Astrocyte (in vitro differentiated cells and primary cell): ENCODE data around the gene RBPJL. TPM values are rescaled to one million over a fixed set of nuclear protein-coding genes. Genes with fewer than 3 reads are reported as not detected.
A peak's percentile ranks its signal among the peaks of the same experiment; 100 is the strongest.

Experiments
- DNase-seq: peaks from one replicate; pipeline ENCODE4 v3.0.0-alpha.2; 2010; ENCODE audit warnings: low read depth
- FAIRE-seq: peaks from 2 replicates; lab custom pipeline; 2011; peaks lifted over from hg19 to GRCh38; lab: Jason Lieb, UNC
- H2AFZ ChIP-seq: 2 replicates; pipeline ENCODE4 v1.6.0; 2012; ENCODE audit warnings: low read depth, low read length, inconsistent platforms
- H3K27ac ChIP-seq: 2 replicates; pipeline ENCODE4 v1.5.1; 2011; ENCODE audit warnings: low read depth, low read length, inconsistent platforms
- H3K27me3 ChIP-seq: 2 replicates; pipeline ENCODE4 v1.6.0; 2011; ENCODE audit warnings: low read length, inconsistent platforms; ENCODE audit not compliant: insufficient read depth
- H3K36me3 ChIP-seq: 2 replicates; pipeline ENCODE4 v1.5.1; 2011; ENCODE audit warnings: low read length, inconsistent platforms; ENCODE audit not compliant: insufficient read depth
- H3K4me1 ChIP-seq: 2 replicates; pipeline ENCODE4 v1.5.1; 2011; ENCODE audit warnings: low read length, inconsistent platforms; ENCODE audit not compliant: insufficient read depth
- H3K4me2 ChIP-seq: 2 replicates; pipeline ENCODE4 v1.6.0; 2012; ENCODE audit warnings: low read length, inconsistent platforms
- H3K4me3 ChIP-seq: 2 replicates; pipeline ENCODE4 v1.5.1; 2011; ENCODE audit warnings: low read depth, mild to moderate bottlenecking, low read length, inconsistent platforms; ENCODE audit not compliant: insufficient read depth
- H3K79me2 ChIP-seq: 2 replicates; pipeline ENCODE4 v1.6.0; 2012; ENCODE audit warnings: mild to moderate bottlenecking, low read length, inconsistent platforms; ENCODE audit not compliant: insufficient read depth
- H3K9ac ChIP-seq: 2 replicates; pipeline ENCODE4 v1.6.0; 2012; ENCODE audit warnings: mild to moderate bottlenecking, low read length, inconsistent platforms
- H3K9me3 ChIP-seq: 2 replicates; pipeline ENCODE4 v1.5.1; 2012; ENCODE audit warnings: low read depth, mild to moderate bottlenecking, low read length, inconsistent platforms; ENCODE audit not compliant: insufficient read depth
- H4K20me1 ChIP-seq: 2 replicates; pipeline ENCODE4 v1.6.0; 2012; ENCODE audit warnings: low read length, inconsistent platforms; ENCODE audit not compliant: insufficient read depth
- H3K27ac Mint-ChIP-seq: one replicate; pipeline ENCODE4 v1.8.0; 2021; ENCODE audit warnings: mild to moderate bottlenecking, mixed read lengths; ENCODE audit not compliant: unreplicated experiment
- H3K27me3 Mint-ChIP-seq: one replicate; pipeline ENCODE4 v1.8.0; 2021; ENCODE audit warnings: low read depth, mixed read lengths; ENCODE audit not compliant: unreplicated experiment
- H3K36me3 Mint-ChIP-seq: one replicate; pipeline ENCODE4 v1.8.0; 2021; ENCODE audit warnings: low read depth, mixed read lengths; ENCODE audit not compliant: unreplicated experiment
- H3K4me1 Mint-ChIP-seq: one replicate; pipeline ENCODE4 v1.8.0; 2021; ENCODE audit warnings: low read depth, mixed read lengths; ENCODE audit not compliant: unreplicated experiment
- H3K4me3 Mint-ChIP-seq: one replicate; pipeline ENCODE4 v1.8.0; 2021; ENCODE audit warnings: mild to moderate bottlenecking, moderate library complexity, mixed read lengths; ENCODE audit not compliant: unreplicated experiment
- H3K9me3 Mint-ChIP-seq: one replicate; pipeline ENCODE4 v1.8.0; 2021; ENCODE audit warnings: mild to moderate bottlenecking, mixed read lengths; ENCODE audit not compliant: unreplicated experiment
- EZH2 ChIP-seq: IDR thresholded peaks from 2 replicates; pipeline ENCODE4 v1.6.1; 2012; ENCODE audit warnings: mild to moderate bottlenecking, low read length, inconsistent platforms; ENCODE audit not compliant: insufficient read depth
- total RNA-seq: library from RNA; stranded (reverse); gene quantifications from 2 replicates; pipeline ENCODE4 v1.2.1, GENCODE V29; 2021
- TF ChIP-seq, protein P1 (sequence below): IDR thresholded peaks from 2 replicates; pipeline ENCODE4 v1.5.1; 2011; ENCODE audit warnings: low read depth, mild to moderate bottlenecking, inconsistent platforms, low read length, moderate library complexity; ENCODE audit not compliant: insufficient read depth

Gene RBPJL
- total RNA-seq, 1 donor from 2014 or later: not detected

DNA sequence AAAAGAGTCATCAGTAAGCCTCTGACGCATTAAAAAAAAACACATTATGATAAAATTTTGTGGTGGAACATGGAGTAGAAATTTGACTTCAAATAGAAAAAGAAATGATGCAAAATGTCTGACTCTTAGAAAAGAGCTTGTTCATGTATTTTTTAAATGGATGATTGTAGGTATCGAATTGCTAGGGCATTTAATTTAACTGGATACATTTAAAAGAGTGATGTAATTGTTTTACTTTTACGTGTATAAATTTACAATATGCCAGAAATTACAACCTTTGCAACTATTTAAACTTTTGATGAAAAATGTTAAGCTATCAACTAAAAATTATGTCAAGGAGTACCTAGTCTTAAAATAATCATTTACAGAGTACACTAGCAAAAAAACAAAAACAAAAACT lies 46.1 kb downstream of the RBPJL start:
- Histone ChIP-seq H3K36me3 (no peaks in the 10 kb centered on the region), H4K20me1 (peaks cover 2% of the 10 kb centered on the region), H3K9me3 (no peaks in the 10 kb centered on the region), H3K4me3 (no peak overlapping the region), H3K4me2 (no peak overlapping the region), H2AFZ (no peak overlapping the region), H3K4me1 (peaks cover 34% of the 10 kb centered on the region), H3K27me3 (no peaks in the 10 kb centered on the region), H3K79me2 (peaks cover 4% of the 10 kb centered on the region), H3K27ac (no peak overlapping the region), H3K9ac (no peak overlapping the region)
- TF ChIP-seq, protein P1, sequence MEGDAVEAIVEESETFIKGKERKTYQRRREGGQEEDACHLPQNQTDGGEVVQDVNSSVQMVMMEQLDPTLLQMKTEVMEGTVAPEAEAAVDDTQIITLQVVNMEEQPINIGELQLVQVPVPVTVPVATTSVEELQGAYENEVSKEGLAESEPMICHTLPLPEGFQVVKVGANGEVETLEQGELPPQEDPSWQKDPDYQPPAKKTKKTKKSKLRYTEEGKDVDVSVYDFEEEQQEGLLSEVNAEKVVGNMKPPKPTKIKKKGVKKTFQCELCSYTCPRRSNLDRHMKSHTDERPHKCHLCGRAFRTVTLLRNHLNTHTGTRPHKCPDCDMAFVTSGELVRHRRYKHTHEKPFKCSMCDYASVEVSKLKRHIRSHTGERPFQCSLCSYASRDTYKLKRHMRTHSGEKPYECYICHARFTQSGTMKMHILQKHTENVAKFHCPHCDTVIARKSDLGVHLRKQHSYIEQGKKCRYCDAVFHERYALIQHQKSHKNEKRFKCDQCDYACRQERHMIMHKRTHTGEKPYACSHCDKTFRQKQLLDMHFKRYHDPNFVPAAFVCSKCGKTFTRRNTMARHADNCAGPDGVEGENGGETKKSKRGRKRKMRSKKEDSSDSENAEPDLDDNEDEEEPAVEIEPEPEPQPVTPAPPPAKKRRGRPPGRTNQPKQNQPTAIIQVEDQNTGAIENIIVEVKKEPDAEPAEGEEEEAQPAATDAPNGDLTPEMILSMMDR: no peak
- TF ChIP-seq EZH2: no peak
- H3K27ac Mint-ChIP-seq: no peak overlapping the region
- H3K9me3 Mint-ChIP-seq: no peaks in the 10 kb centered on the region
- H3K4me3 Mint-ChIP-seq: no peak overlapping the region
- H3K4me1 Mint-ChIP-seq: peaks cover 28% of the 10 kb centered on the region
- H3K36me3 Mint-ChIP-seq: no peaks in the 10 kb centered on the region
- DNase-seq (no peak), FAIRE-seq (no peak)
- H3K27me3 Mint-ChIP-seq: no peaks in the 10 kb centered on the region

DNA sequence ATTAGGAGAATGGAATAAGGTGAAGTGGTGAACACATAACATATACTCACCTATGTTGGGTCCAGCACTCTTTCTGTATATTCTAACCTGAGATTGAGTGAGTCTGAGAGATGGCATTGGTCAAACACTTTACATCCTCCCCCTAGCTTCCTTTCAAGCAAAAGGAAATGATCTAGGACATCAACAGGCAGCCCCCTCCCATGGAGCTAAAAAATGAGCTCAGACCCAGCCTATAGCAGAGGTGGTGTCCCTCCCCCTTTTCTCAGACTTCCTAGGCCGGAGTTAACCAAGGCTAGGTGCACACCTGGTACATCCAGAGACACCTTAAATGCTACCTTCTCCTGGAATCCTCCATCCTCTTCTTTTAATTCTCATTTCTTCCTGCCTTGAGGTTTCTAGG lies 47.1 kb downstream of the RBPJL start:
- Histone ChIP-seq H3K4me2 (peak overlapping the region; percentile 63), H3K9ac (no peak overlapping the region), H3K4me3 (no peak overlapping the region), H3K4me1 (peaks cover 40% of the 10 kb centered on the region), H4K20me1 (no peaks in the 10 kb centered on the region), H3K36me3 (no peaks in the 10 kb centered on the region), H3K79me2 (no peaks in the 10 kb centered on the region), H3K27me3 (no peaks in the 10 kb centered on the region), H3K27ac (no peak overlapping the region), H2AFZ (no peak overlapping the region), H3K9me3 (no peaks in the 10 kb centered on the region)
- no peaks in the 10 kb centered on the region for H3K27me3 Mint-ChIP-seq
- no peak for DNase-seq
- no peaks in the 10 kb centered on the region for H3K9me3 Mint-ChIP-seq
- TF ChIP-seq, protein P1: no peak
- TF ChIP-seq EZH2: no peak
- peak overlapping the region; percentile 75 for H3K27ac Mint-ChIP-seq
- FAIRE-seq: no peak
- no peak overlapping the region for H3K4me3 Mint-ChIP-seq
- peaks cover 36% of the 10 kb centered on the region for H3K4me1 Mint-ChIP-seq
- no peaks in the 10 kb centered on the region for H3K36me3 Mint-ChIP-seq

DNA sequence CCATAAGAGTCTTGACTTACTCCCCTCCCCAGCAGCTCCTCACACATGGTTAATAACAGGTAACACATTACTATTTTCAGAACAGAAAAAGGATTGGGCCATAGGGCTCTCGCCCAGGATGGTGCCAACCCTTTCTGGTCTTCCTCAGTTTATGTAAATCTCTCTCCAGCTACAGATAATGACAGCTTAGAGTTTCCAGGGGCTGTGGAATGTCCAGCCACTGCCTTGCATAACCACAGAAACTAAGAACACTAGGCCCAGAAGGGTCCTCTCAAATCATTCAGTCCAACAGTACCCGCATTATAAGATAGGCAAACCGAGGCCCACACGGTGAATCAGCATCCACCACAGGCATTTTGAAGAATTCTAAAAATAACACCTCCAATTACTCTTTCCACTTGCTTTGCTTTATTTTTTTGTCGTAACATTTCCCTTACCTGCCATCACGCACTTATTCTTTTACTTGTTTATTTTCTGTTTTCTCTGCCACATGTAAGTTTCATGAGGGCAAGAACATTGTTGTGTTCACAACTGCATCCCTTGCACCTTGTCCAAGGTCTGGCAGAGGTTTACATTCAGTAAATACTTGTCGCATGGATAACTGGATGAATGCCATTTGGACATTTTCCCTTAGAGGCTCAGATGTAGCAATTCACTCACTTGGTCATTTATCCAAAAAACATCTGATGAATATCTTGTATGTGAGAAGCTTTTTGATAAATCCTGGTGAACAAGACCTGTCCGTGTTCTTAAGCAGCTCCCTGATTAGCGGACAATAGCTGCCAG lies 48.0 kb downstream of the RBPJL start:
- H3K9ac ChIP-seq: peak overlapping the region; percentile 1
- peak overlapping the region; percentile 75 for H3K27ac Mint-ChIP-seq

More for the DNA sequence above, 48.0 kb downstream of the RBPJL start:
- H3K36me3 Mint-ChIP-seq: no peaks in the 10 kb centered on the region
- no peaks in the 10 kb centered on the region for H3K9me3 Mint-ChIP-seq
- H3K36me3 ChIP-seq: no peaks in the 10 kb centered on the region
- H3K4me2 ChIP-seq: peak overlapping the region; percentile 63
- H3K27me3 Mint-ChIP-seq: no peaks in the 10 kb centered on the region
- no peaks in the 10 kb centered on the region for H3K27me3 ChIP-seq
- no peak overlapping the region for H2AFZ ChIP-seq
- no peaks in the 10 kb centered on the region for H3K79me2 ChIP-seq
- H3K4me3 Mint-ChIP-seq: peak overlapping the region; percentile 64
- DNase-seq (peak; percentile 95), FAIRE-seq (no peak)
- peaks cover 47% of the 10 kb centered on the region for H3K4me1 ChIP-seq
- no peaks in the 10 kb centered on the region for H3K9me3 ChIP-seq
- no peaks in the 10 kb centered on the region for H4K20me1 ChIP-seq
- H3K4me1 Mint-ChIP-seq: peaks cover 44% of the 10 kb centered on the region
- TF ChIP-seq, protein P1: no peak
- TF ChIP-seq EZH2: no peak
- peak overlapping the region; percentile 52 for H3K27ac ChIP-seq
- no peak overlapping the region for H3K4me3 ChIP-seq
